ENCODE results near the gene SRPX. TPM values are rescaled to one million over a fixed set of nuclear protein-coding genes. Genes with fewer than 3 reads are reported as not detected.

Gene SRPX
- total RNA-seq, 4 donors from 2014 or later, result 26.6 to 117 (median 84.0) TPM

GRCh38 chrX:38214044-38214443 lies 6.6 kb downstream of the SRPX start:
- H3K27ac ChIP-seq, result no peak overlapping the region
- no peaks in the 10 kb centered on the region for H3K27me3 ChIP-seq
- H3K4me1 ChIP-seq, result peaks cover 0 to 3% (median 0%) of the 10 kb centered on the region in 3 donors
- ATAC-seq, result no peak
- no peak overlapping the region for H3K4me3 ChIP-seq
- no CpG with 5 or more reads among the region's 1 CpG for WGBS, 2 donors (ENCODE audit: low coverage in 1 of 2)
- no peaks in the 10 kb centered on the region for H3K9me3 ChIP-seq
- H3K36me3 ChIP-seq, result no peaks in the 10 kb centered on the region
- TF ChIP-seq POLR2A (IDR thresholded peaks at IDR 0.05), result no peak

GRCh38 chrX:38211891-38212635 lies 8.6 kb downstream of the SRPX start:
- ATAC-seq, result no peak
- WGBS, 2 donors (ENCODE audit: low coverage in 1 of 2), result 43 to 54% methylated on average over 1 to 4 of the region's 4 CpGs
- Histone ChIP-seq H3K27ac (no peak overlapping the region), H3K9me3 (no peaks in the 10 kb centered on the region), H3K36me3 (no peaks in the 10 kb centered on the region), H3K4me1 (no peaks in the 10 kb centered on the region), H3K27me3 (no peaks in the 10 kb centered on the region), H3K4me3 (no peak overlapping the region)
- TF ChIP-seq POLR2AphosphoS5 (IDR thresholded peaks at IDR 0.05), result no peak
- no peak for TF ChIP-seq POLR2A (IDR thresholded peaks at IDR 0.05)
- no peak for TF ChIP-seq CTCF (IDR thresholded peaks at IDR 0.05)
- TF ChIP-seq EP300 (IDR thresholded peaks at IDR 0.05), result no peak

- Histone ChIP-seq H3K36me3 (no peaks in the 10 kb centered on the region), H3K27me3 (no peaks in the 10 kb centered on the region), H3K4me1 (no peaks in the 10 kb centered on the region), H3K9me3 (no peaks in the 10 kb centered on the region), H3K27ac (no peak overlapping the region), H3K4me3 (no peak overlapping the region)
- no peak for ATAC-seq
- TF ChIP-seq CTCF (IDR thresholded peaks at IDR 0.05), result no peak
- no peak for TF ChIP-seq EP300 (IDR thresholded peaks at IDR 0.05)
- no peak for TF ChIP-seq POLR2AphosphoS5 (IDR thresholded peaks at IDR 0.05)
- no peak for TF ChIP-seq POLR2A (IDR thresholded peaks at IDR 0.05)
- WGBS, 2 donors (ENCODE audit: low coverage in 1 of 2), result 58 to 67% methylated on average over 3 of the region's 3 CpGs
Measured at GRCh38 chrX:38206542-38206941, 14.1 kb downstream of the SRPX start.

GRCh38 chrX:38206036-38206435 lies 14.6 kb downstream of the SRPX start:
- Histone ChIP-seq H3K4me3 (no peak overlapping the region), H3K4me1 (no peaks in the 10 kb centered on the region), H3K36me3 (no peaks in the 10 kb centered on the region), H3K27ac (no peak overlapping the region), H3K27me3 (no peaks in the 10 kb centered on the region), H3K9me3 (no peaks in the 10 kb centered on the region)
- no peak for ATAC-seq
- TF ChIP-seq CTCF (IDR thresholded peaks at IDR 0.05) (no peak), POLR2AphosphoS5 (IDR thresholded peaks at IDR 0.05) (no peak), POLR2A (IDR thresholded peaks at IDR 0.05) (no peak), EP300 (IDR thresholded peaks at IDR 0.05) (no peak)
- whole genome bisulfite sequencing, 2 donors (ENCODE audit: low coverage in 1 of 2), result 80% methylated on average over 1 of the region's 5 CpGs; no CpG with 5 or more reads in 1 of the 2 donors

GRCh38 chrX:38205039-38205438 lies 15.6 kb downstream of the SRPX start:
- WGBS, 2 donors (ENCODE audit: low coverage in 1 of 2), result 50% methylated on average over 1 of the region's 3 CpGs; no CpG with 5 or more reads in 1 of the 2 donors
- Histone ChIP-seq H3K9me3 (no peaks in the 10 kb centered on the region), H3K36me3 (no peaks in the 10 kb centered on the region), H3K27ac (no peak overlapping the region), H3K27me3 (no peaks in the 10 kb centered on the region), H3K4me1 (no peaks in the 10 kb centered on the region), H3K4me3 (no peak overlapping the region)
- TF ChIP-seq EP300 (IDR thresholded peaks at IDR 0.05), result no peak
- no peak for TF ChIP-seq POLR2AphosphoS5 (IDR thresholded peaks at IDR 0.05)
- no peak for TF ChIP-seq CTCF (IDR thresholded peaks at IDR 0.05)
- TF ChIP-seq POLR2A (IDR thresholded peaks at IDR 0.05), result no peak
- no peak for ATAC-seq
